ENCODE data around the gene IL12RB1.

DNA sequence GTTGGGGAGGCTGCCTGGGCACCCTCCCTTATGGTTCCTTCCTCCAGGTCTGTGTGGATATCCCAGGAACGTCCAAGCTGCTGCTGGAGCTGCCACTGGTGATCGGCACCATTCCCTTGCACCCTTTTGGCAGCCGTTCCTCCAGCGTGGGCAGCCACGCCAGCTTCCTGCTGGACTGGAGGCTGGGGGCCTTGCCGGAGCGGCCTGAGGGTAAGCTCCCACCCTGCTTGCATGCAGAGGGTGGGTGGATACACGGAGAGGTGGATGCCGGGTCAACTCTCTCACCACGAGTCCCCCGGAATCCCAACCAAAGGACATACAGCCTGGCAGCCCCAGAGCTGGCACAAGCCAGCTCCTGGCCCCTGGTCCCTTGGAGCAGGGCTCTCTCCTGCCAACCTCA is 76.6 kb downstream of the IL12RB1 start:
- TF ChIP-seq CTCF (IDR thresholded peaks at IDR 0.05) = no peak
- TF ChIP-seq EZH2phosphoT487 (IDR thresholded peaks at IDR 0.05) = no peak
